ENCODE data around the gene CCR6. TPM values are rescaled to one million over a fixed set of nuclear protein-coding genes. Genes with fewer than 3 reads are reported as not detected.

The CCR6 gene
- total RNA-seq, 2 donors from 2014 or later: not detected

- peak overlapping the region in 1 of 2 donors; percentile 44 for H3K27ac Mint-ChIP-seq
- ATAC-seq (no peak), DNase-seq (ENCODE audit: low spot score in 2 of 2) (no peak)
Measured at GRCh38 chr6:167094436-167094819, 28.5 kb upstream of the CCR6 start.

GRCh38 chr6:167094820-167095637 lies 27.9 kb upstream of the CCR6 start:
- no peaks in the 10 kb centered on the region for H3K36me3 Mint-ChIP-seq
- H3K9me3 Mint-ChIP-seq: no peaks in the 10 kb centered on the region
- DNase-seq (ENCODE audit: low spot score in 2 of 2): no peak
- peak; percentile 60 to 71 for ATAC-seq
- peak overlapping the region in 1 of 2 donors; percentile 44 for H3K27ac Mint-ChIP-seq

More at GRCh38 chr6:167094436-167094819, 28.5 kb upstream of the CCR6 start:
- Mint-ChIP-seq H3K36me3 (no peaks in the 10 kb centered on the region), H3K9me3 (no peaks in the 10 kb centered on the region)

GRCh38 chr6:167095888-167096287 lies 27.0 kb upstream of the CCR6 start:
- Mint-ChIP-seq H3K9me3 (peaks cover 0 to 5% of the 10 kb centered on the region in 2 donors), H3K27ac (no peak overlapping the region), H3K36me3 (no peaks in the 10 kb centered on the region)
- ATAC-seq: no peak
- no peak for DNase-seq (ENCODE audit: low spot score in 2 of 2)

GRCh38 chr6:167096991-167097390 lies 25.9 kb upstream of the CCR6 start:
- Mint-ChIP-seq H3K36me3 (no peaks in the 10 kb centered on the region), H3K27ac (no peak overlapping the region), H3K9me3 (peaks cover 0 to 5% of the 10 kb centered on the region in 2 donors)
- no peak for ATAC-seq
- no peak for DNase-seq (ENCODE audit: low spot score in 2 of 2)

DNA sequence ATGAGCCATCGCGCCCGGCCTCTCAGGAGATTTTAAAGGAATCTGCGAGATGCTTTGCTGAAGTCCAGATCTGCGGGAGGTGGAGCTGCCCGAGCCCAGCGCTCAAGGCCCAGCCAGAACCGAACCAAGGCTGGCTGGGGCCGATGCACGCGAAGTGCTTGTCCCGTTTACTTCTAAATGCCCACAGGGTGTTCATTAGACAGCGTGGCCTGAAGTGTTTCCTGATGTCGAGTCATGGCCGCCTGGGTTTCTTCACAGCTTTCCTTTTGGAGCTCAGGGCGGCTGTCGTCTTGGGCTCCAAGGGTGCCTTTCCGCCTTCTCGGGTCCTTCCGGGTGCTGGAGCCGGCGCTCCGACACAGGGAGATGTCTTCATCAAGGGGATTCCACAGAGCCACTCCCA lies 25.1 kb upstream of the CCR6 start:
- DNase-seq (ENCODE audit: low spot score in 2 of 2) (no peak), ATAC-seq (no peak)
- Mint-ChIP-seq H3K36me3 (no peaks in the 10 kb centered on the region), H3K9me3 (peaks cover 0 to 5% of the 10 kb centered on the region in 2 donors), H3K27ac (no peak overlapping the region)

DNA sequence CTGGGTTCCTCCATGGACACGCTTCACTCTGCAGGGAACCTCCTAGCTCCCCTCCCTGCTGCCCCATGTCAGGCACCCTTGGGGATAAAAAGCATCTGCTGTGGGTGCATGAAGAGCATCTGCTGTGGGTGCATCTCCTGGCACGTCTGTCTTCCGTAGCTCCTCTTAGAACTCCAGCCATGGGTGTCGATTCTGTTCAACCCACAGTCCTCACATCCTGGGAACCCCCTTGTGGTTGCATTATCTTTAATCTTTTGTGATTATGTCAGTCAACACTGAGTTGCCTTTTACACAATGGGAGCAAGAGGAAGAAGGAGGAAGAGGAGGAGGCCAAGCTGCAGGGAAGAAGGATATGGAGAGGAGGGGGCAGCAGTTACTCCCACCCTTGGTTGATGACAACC lies 24.1 kb upstream of the CCR6 start:
- DNase-seq (ENCODE audit: low spot score in 2 of 2) (no peak), ATAC-seq (peak; percentile 35 to 57)
- Mint-ChIP-seq H3K9me3 (peaks cover 0 to 5% of the 10 kb centered on the region in 2 donors), H3K27ac (no peak overlapping the region), H3K36me3 (no peaks in the 10 kb centered on the region)

DNA sequence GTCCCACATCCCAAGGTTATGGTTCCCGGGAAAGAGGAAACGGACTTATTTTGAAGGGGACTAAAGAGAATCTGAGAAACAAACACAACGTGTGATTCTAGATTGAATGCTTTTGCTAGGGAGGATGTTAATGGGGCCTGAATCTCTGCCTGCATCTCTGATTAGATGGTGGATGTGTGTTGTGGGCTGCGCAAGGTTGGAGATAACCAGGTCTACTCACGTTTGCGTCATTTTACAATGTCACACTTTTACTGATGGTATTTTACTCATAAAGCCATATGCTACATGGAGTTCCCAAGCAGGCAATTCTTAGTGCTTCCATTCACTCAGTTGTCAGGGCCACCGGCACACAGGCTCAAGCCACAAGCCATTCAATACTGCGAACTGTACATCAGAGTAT lies 23.2 kb upstream of the CCR6 start:
- peaks cover 0 to 5% of the 10 kb centered on the region in 2 donors for H3K9me3 Mint-ChIP-seq
- no peaks in the 10 kb centered on the region for H3K36me3 Mint-ChIP-seq
- DNase-seq (ENCODE audit: low spot score in 2 of 2) (no peak), ATAC-seq (no peak)
- no peak overlapping the region for H3K27ac Mint-ChIP-seq

DNA sequence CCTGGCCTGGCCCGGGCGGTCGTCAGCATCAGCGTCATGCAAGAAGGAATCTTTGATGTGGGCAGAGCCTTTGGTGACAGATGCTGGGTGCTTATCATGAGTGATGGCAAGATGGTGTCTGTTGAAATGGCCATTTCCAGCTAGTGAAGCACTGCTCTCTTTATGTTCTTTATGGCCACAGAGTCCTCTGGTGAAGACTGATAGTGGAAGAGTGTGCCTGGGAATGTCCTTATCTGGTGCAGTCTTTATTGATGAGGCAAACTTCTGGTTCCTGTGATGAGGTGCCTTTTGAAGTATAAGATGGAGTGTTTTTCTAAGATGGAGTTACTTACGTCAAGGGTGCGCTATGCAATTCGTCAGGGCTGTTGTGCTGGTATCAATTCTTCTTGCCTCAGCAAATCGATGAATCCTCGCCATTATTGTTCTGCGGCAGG lies 22.6 kb upstream of the CCR6 start:
- H3K27ac Mint-ChIP-seq: no peak overlapping the region
- ATAC-seq (no peak), DNase-seq (ENCODE audit: low spot score in 2 of 2) (no peak)
- no peaks in the 10 kb centered on the region for H3K36me3 Mint-ChIP-seq
- H3K9me3 Mint-ChIP-seq: peaks cover 0 to 5% of the 10 kb centered on the region in 2 donors

DNA sequence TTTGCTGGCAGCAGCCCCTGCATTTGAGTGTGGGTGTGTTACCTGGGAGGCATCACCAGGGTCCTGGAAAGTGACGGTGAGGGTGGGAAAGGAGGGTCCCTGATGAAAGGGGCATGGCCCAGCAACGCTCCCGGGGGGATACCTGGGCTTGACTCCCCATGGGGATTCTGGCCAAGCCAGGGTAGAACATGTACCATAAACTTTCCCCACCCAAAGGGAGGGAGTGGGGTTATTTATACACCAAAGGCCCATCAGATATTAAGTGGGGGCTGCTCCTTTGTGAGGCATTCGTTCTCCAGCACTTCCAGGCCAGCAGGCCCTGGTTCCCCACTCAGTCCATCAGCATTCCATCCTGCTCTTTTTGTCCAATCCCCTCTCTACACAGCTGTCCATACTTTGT lies 20.6 kb upstream of the CCR6 start:
- Mint-ChIP-seq H3K27ac (no peak overlapping the region), H3K36me3 (no peaks in the 10 kb centered on the region), H3K9me3 (peaks cover 0 to 5% of the 10 kb centered on the region in 2 donors)
- no peak for ATAC-seq
- DNase-seq (ENCODE audit: low spot score in 2 of 2): no peak

- DNase-seq (ENCODE audit: low spot score in 2 of 2): no peak
- H3K36me3 Mint-ChIP-seq: no peaks in the 10 kb centered on the region
- H3K9me3 Mint-ChIP-seq: peaks cover 0 to 5% of the 10 kb centered on the region in 2 donors
- peak in 1 of 2 donors; percentile 31 for ATAC-seq
- H3K27ac Mint-ChIP-seq: no peak overlapping the region
Measured at GRCh38 chr6:167103041-167103891, 19.6 kb upstream of the CCR6 start.

- Mint-ChIP-seq H3K27ac (no peak overlapping the region), H3K36me3 (no peaks in the 10 kb centered on the region), H3K9me3 (peaks cover 0 to 5% of the 10 kb centered on the region in 2 donors)
- ATAC-seq (no peak), DNase-seq (ENCODE audit: low spot score in 2 of 2) (no peak)
Measured at GRCh38 chr6:167104388-167104787, 18.5 kb upstream of the CCR6 start.

DNA sequence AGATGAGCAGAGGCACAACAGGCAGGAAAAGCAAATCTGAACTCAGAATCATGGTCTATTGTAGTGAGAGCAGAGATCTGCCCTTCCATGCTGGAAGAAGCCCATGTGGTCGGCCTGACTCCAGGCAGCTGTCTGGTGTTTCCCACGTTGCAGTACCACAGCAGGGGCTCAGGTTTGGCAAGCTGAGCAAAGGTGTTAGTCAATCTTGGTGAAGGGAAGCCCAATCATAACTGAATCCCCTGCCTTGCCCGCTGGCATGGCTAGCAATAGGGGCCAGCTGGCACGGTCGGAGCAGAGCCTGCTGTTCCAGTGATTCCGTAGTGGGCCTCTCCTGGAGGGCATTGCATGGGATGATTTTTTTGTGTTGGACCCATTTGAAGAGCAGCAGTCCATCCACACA lies 17.8 kb upstream of the CCR6 start:
- no peak overlapping the region for H3K27ac Mint-ChIP-seq
- H3K36me3 Mint-ChIP-seq: no peaks in the 10 kb centered on the region
- DNase-seq (ENCODE audit: low spot score in 2 of 2) (no peak), ATAC-seq (no peak)
- peaks cover 0 to 5% of the 10 kb centered on the region in 2 donors for H3K9me3 Mint-ChIP-seq

GRCh38 chr6:167106406-167106805 lies 16.5 kb upstream of the CCR6 start:
- ATAC-seq (no peak), DNase-seq (ENCODE audit: low spot score in 2 of 2) (no peak)
- Mint-ChIP-seq H3K36me3 (no peaks in the 10 kb centered on the region), H3K9me3 (no peaks in the 10 kb centered on the region), H3K27ac (no peak overlapping the region)

GRCh38 chr6:167107787-167108186 lies 15.1 kb upstream of the CCR6 start:
- no peaks in the 10 kb centered on the region for H3K9me3 Mint-ChIP-seq
- no peak overlapping the region for H3K27ac Mint-ChIP-seq
- ATAC-seq (peak in 1 of 2 donors; percentile 78), DNase-seq (ENCODE audit: low spot score in 2 of 2) (no peak)
- no peaks in the 10 kb centered on the region for H3K36me3 Mint-ChIP-seq

- peak overlapping the region in 1 of 2 donors; percentile 11 for H3K27ac Mint-ChIP-seq
- no peaks in the 10 kb centered on the region for H3K9me3 Mint-ChIP-seq
- H3K36me3 Mint-ChIP-seq: no peaks in the 10 kb centered on the region
- DNase-seq (ENCODE audit: low spot score in 2 of 2) (no peak), ATAC-seq (no peak)
Measured at GRCh38 chr6:167108278-167108677, 14.6 kb upstream of the CCR6 start.

DNA sequence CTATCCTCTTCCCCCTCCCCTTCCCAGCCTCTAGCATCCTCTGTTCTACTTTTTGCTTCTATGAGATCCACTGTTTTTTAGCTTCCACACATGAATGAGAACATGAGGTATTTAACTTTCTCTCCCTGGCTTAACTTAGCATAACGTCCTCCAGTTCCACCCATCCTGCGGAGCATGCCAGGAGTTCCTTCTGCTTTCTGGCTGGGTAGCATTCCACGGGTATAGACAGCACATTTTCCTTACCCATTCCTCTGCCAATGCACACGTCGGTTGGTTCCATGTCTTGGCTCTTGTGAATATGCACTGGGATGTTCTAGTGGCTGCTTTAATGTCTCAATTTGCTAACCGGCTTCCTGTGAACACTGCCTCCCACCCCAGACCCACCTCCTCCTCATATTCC lies 13.2 kb upstream of the CCR6 start:
- H3K9me3 Mint-ChIP-seq: no peaks in the 10 kb centered on the region
- H3K27ac Mint-ChIP-seq: no peak overlapping the region
- no peak for ATAC-seq
- no peak for DNase-seq (ENCODE audit: low spot score in 2 of 2)
- H3K36me3 Mint-ChIP-seq: no peaks in the 10 kb centered on the region

GRCh38 chr6:167111597-167111996 lies 11.3 kb upstream of the CCR6 start:
- H3K36me3 Mint-ChIP-seq: no peaks in the 10 kb centered on the region

More at GRCh38 chr6:167111597-167111996, 11.3 kb upstream of the CCR6 start:
- H3K9me3 Mint-ChIP-seq: no peaks in the 10 kb centered on the region
- ATAC-seq: peak; percentile 37 to 52
- no peak overlapping the region for H3K27ac Mint-ChIP-seq
- DNase-seq (ENCODE audit: low spot score in 2 of 2): no peak
